ENCODE results near the gene SFXN4. TPM values are rescaled to one million over a fixed set of nuclear protein-coding genes. Genes with fewer than 3 reads are reported as not detected.

SFXN4 gene
- total RNA-seq, 1 donor from 2014 or later, result 21.9 TPM

- no peak for TF ChIP-seq CTCF (IDR thresholded peaks at IDR 0.05; ENCODE audit: insufficient read depth, low read length, poor library complexity, severe bottlenecking)
- Histone ChIP-seq H3K4me3 (ENCODE audit: low read depth, low read length) (no peak overlapping the region), H3K36me3 (ENCODE audit: control insufficient read depth, insufficient read depth, low read length) (peaks cover 2% of the 10 kb centered on the region), H3K27me3 (ENCODE audit: control insufficient read depth, insufficient read depth, low read length) (no peaks in the 10 kb centered on the region)
- no peak for DNase-seq (ENCODE audit: low read depth)
Measured at GRCh38 chr10:119167041-119167440, 1.5 kb upstream of the SFXN4 start.

GRCh38 chr10:119166564-119166963 lies 1.1 kb upstream of the SFXN4 start:
- H3K36me3 ChIP-seq (ENCODE audit: control insufficient read depth, insufficient read depth, low read length), result no peaks in the 10 kb centered on the region
- no peak for TF ChIP-seq CTCF (IDR thresholded peaks at IDR 0.05; ENCODE audit: insufficient read depth, low read length, poor library complexity, severe bottlenecking)
- no peak for DNase-seq (ENCODE audit: low read depth)
- H3K4me3 ChIP-seq (ENCODE audit: low read depth, low read length), result no peak overlapping the region
- H3K27me3 ChIP-seq (ENCODE audit: control insufficient read depth, insufficient read depth, low read length), result no peaks in the 10 kb centered on the region

GRCh38 chr10:119166118-119166500 lies 595 bp upstream of the SFXN4 start:
- H3K36me3 ChIP-seq (ENCODE audit: control insufficient read depth, insufficient read depth, low read length), result no peaks in the 10 kb centered on the region
- peak overlapping the region; percentile 82 for H3K4me3 ChIP-seq (ENCODE audit: low read depth, low read length)
- DNase-seq (ENCODE audit: low read depth), result no peak
- no peak for TF ChIP-seq CTCF (IDR thresholded peaks at IDR 0.05; ENCODE audit: insufficient read depth, low read length, poor library complexity, severe bottlenecking)
- H3K27me3 ChIP-seq (ENCODE audit: control insufficient read depth, insufficient read depth, low read length), result no peaks in the 10 kb centered on the region

GRCh38 chr10:119162452-119163092 lies 2.9 kb downstream of the SFXN4 start:
- no peak for TF ChIP-seq CTCF (IDR thresholded peaks at IDR 0.05; ENCODE audit: insufficient read depth, low read length, poor library complexity, severe bottlenecking)
- DNase-seq (ENCODE audit: low read depth), result no peak
- H3K4me3 ChIP-seq (ENCODE audit: low read depth, low read length), result no peak overlapping the region
- H3K27me3 ChIP-seq (ENCODE audit: control insufficient read depth, insufficient read depth, low read length), result no peaks in the 10 kb centered on the region
- H3K36me3 ChIP-seq (ENCODE audit: control insufficient read depth, insufficient read depth, low read length), result no peaks in the 10 kb centered on the region

GRCh38 chr10:119161680-119162451 lies 3.6 kb downstream of the SFXN4 start:
- Histone ChIP-seq H3K27me3 (ENCODE audit: control insufficient read depth, insufficient read depth, low read length) (no peaks in the 10 kb centered on the region), H3K36me3 (ENCODE audit: control insufficient read depth, insufficient read depth, low read length) (no peaks in the 10 kb centered on the region), H3K4me3 (ENCODE audit: low read depth, low read length) (no peak overlapping the region)
- no peak for TF ChIP-seq CTCF (IDR thresholded peaks at IDR 0.05; ENCODE audit: insufficient read depth, low read length, poor library complexity, severe bottlenecking)
- no peak for DNase-seq (ENCODE audit: low read depth)
